B cell (primary cell): ENCODE results near the gene VSTM2L. TPM values are rescaled to one million over a fixed set of nuclear protein-coding genes. Genes with fewer than 3 reads are reported as not detected.

Experiments
- ATAC-seq: fragments of 200-7000 bp; cut with Tn5 transposase; one replicate; pipeline ENCODE4 v1.10.0; 2021; ENCODE audit warnings: low read depth, mild to moderate bottlenecking, moderate number of reproducible peaks, moderate library complexity
- CTCF ChIA-PET: fragments of 350-600 bp; sonication (Branson Sonifier 250); formaldehyde crosslinking; loops from one replicate; lab custom pipeline; 2021; ENCODE audit warnings: antibody characterized with exemption, inconsistent platforms; lab: Charles Lee
- POLR2A ChIA-PET: fragments of 350-600 bp; sonication (Branson Sonifier 250); formaldehyde crosslinking; loops from one replicate; lab custom pipeline; 2021; ENCODE audit warnings: antibody characterized with exemption; lab: Charles Lee
- DNase-seq: peaks from one replicate; pipeline ENCODE4 v3.0.0; 2013
- H2AFZ ChIP-seq: 2 replicates; pipeline ENCODE4 v1.6.1; 2012; ENCODE audit warnings: mild to moderate bottlenecking, low read depth, low read length; ENCODE audit not compliant: insufficient read depth, poor library complexity, severe bottlenecking
- H3K27ac ChIP-seq, 2 donors: 1 replicate in 1 of 2; 2 replicates in 1 of 2; pipeline ENCODE4 v1.5.1; 2012 to 2013; ENCODE audit warnings: low read length in 2 of 2, mild to moderate bottlenecking in 2 of 2, moderate library complexity in 1 of 2
- H3K27me3 ChIP-seq, 4 experiments: fragments of 200-600 bp in 1 of 4; sonication (generic) in 1 of 4; replicated peaks in 1 of 4; 1 replicate in 2 of 4; 2 replicates in 2 of 4; pipeline versions ENCODE4 v1.6.1 to v1.7.0; 2013 to 2016; ENCODE audit warnings: low read length in 3 of 4, mild to moderate bottlenecking in 2 of 4, mixed read lengths in 1 of 4, moderate library complexity in 1 of 4; ENCODE audit not compliant: insufficient read depth in 4 of 4, control insufficient read depth in 3 of 4; ENCODE audit errors: control extremely low read depth in 1 of 4
- H3K36me3 ChIP-seq, 2 experiments: replicated peaks in 1 of 2; 1 replicate in 1 of 2; 2 replicates in 1 of 2; pipeline versions ENCODE4 v1.6.1 to v1.7.1; 2013; ENCODE audit warnings: low read length in 1 of 2; ENCODE audit not compliant: insufficient read depth in 2 of 2, control insufficient read depth in 1 of 2; ENCODE audit errors: control extremely low read depth in 1 of 2, extremely low read depth in 1 of 2
- H3K4me1 ChIP-seq, 2 donors: fragments of 200-600 bp in 1 of 2; sonication (generic) in 1 of 2; 1 replicate in 1 of 2; 2 replicates in 1 of 2; pipeline versions ENCODE4 v1.5.1 to v1.6.1; 2013 to 2017; ENCODE audit warnings: low read length in 2 of 2; ENCODE audit not compliant: control insufficient read depth in 2 of 2, insufficient read depth in 2 of 2
- H3K4me2 ChIP-seq: replicated peaks from 2 replicates; pipeline ENCODE3; 2012; ENCODE audit warnings: mild to moderate bottlenecking, low read depth, low read length; ENCODE audit not compliant: poor library complexity, severe bottlenecking
- H3K4me3 ChIP-seq, 5 experiments: fragments of 200-600 bp in 1 of 5; sonication (generic) in 1 of 5; 1 replicate in 3 of 5; 2 replicates in 2 of 5; pipeline versions ENCODE4 v1.5.1 to v1.7.0; 2011 to 2016; ENCODE audit warnings: low read length in 4 of 5, mild to moderate bottlenecking in 4 of 5, low read depth in 2 of 5, control low read depth in 1 of 5, moderate library complexity in 1 of 5; ENCODE audit not compliant: insufficient read depth in 1 of 5; ENCODE audit errors: control extremely low read depth in 1 of 5, extremely low read depth in 1 of 5
- H3K79me2 ChIP-seq: fragments of 200-600 bp; sonication (generic); one replicate; pipeline ENCODE4 v1.6.0; 2016; ENCODE audit warnings: low read length; ENCODE audit not compliant: control insufficient read depth, insufficient read depth
- H3K9ac ChIP-seq: fragments of 200-600 bp; sonication (generic); 2 replicates; pipeline ENCODE4 v1.6.1; 2017; ENCODE audit warnings: mild to moderate bottlenecking, low read length, moderate library complexity
- H3K9me3 ChIP-seq, 3 donors: one replicate each; pipeline versions ENCODE4 v1.6.1 to v1.7.1; 2013; ENCODE audit warnings: low read length in 2 of 3; ENCODE audit not compliant: control insufficient read depth in 2 of 3, insufficient read depth in 1 of 3; ENCODE audit errors: control extremely low read depth in 1 of 3
- H4K20me1 ChIP-seq: 2 replicates; pipeline ENCODE4 v1.6.0; 2012; ENCODE audit warnings: mild to moderate bottlenecking, low read length; ENCODE audit not compliant: insufficient read depth, control insufficient read depth, poor library complexity, severe bottlenecking
- H3K27ac Mint-ChIP-seq: one replicate; pipeline ENCODE4 v1.8.0; 2021; ENCODE audit warnings: mixed read lengths
- H3K27me3 Mint-ChIP-seq: one replicate; pipeline ENCODE4 v1.8.0; 2021; ENCODE audit warnings: mixed read lengths
- H3K4me1 Mint-ChIP-seq: one replicate; pipeline ENCODE4 v1.8.0; 2021; ENCODE audit warnings: mixed read lengths
- H3K4me3 Mint-ChIP-seq: one replicate; pipeline ENCODE4 v1.8.0; 2021; ENCODE audit warnings: mixed read lengths
- H3K9me3 Mint-ChIP-seq: one replicate; pipeline ENCODE4 v1.8.0; 2022; ENCODE audit warnings: mixed read lengths; ENCODE audit not compliant: insufficient read depth
- EZH2 ChIP-seq: IDR thresholded peaks from 2 replicates; pipeline ENCODE4 v1.6.1; 2012; ENCODE audit warnings: borderline replicate concordance, low read depth, mild to moderate bottlenecking, moderate library complexity, low read length; ENCODE audit not compliant: insufficient read depth, poor library complexity, severe bottlenecking
- WGBS: methylation state at CpG from one replicate; pipeline ENCODE4 v1.1.5; 2013; ENCODE audit warnings: missing lambda C conversion rate; ENCODE audit not compliant: insufficient coverage; 5-methylcytosine and 5-hydroxymethylcytosine counted together
- intact Hi-C: fragments of 100-400 bp; cut with micrococcal nuclease; formaldehyde crosslinking; loops from one replicate; pipeline ENCODE4 v1.10.0; 2022
- polyA plus RNA-seq: library from polyadenylated mRNA; depleted of rRNA; stranded (reverse); fragments of >200 nt; gene quantifications from 2 replicates; pipeline ENCODE4 v1.2.3, GENCODE V29; 2012
- total RNA-seq, 2 donors: library from RNA; stranded (reverse); fragments of 120-200 nt in 1 of 2; gene quantifications; 1 replicate in 1 of 2; 2 replicates in 1 of 2; pipeline versions ENCODE4 v1.2.3 to v1.2.4, GENCODE V29; 2013 to 2022
- TF ChIP-seq, protein P1 (sequence below): fragments of 200-600 bp; IDR thresholded peaks from one replicate; pipeline ENCODE4 v1.8.0; 2022; ENCODE audit warnings: antibody characterized with exemption, mild to moderate bottlenecking

The VSTM2L gene
- total and polyA plus RNA-seq, 2 donors (not counting 1 experiment from before 2014, with no cell fraction given), result 0.25 TPM; not detected in 1

DNA sequence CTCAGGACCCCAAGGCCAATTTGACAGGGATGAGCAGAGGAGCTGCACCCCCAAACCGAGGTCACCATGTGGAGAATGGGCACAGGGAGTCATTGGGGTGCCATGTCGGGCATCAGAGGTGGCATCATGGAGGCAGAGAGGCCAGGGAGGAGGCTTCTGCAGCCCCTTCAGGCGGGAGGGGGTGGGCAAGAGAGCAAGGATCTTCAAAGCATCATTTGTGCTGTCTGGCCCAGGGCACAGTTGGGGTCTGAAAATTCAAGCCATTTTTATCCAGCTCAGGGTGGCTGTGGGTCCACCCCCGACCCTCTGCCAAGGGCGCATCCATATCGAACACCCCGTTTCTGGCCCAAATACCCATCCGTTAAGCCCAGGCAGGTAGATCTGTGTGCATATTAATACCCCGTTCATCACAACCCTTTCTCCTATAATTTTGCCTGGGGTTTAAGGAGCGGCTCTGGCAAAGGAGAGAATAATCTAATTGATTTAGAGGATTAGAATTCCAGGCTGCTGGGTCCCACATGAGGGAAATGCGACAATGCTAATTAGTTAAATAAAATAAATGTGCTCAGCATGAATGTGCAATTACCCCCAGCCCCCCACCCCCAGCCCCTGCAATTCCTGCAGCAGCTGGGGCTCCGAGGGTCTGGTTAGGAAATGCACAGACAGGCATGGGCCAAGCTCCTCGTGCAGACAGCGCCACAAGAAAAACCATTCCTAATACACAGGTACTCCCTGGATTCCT, 31.9 kb downstream of the VSTM2L start:
- H3K27ac ChIP-seq, result no peak overlapping the region
- H3K9me3 ChIP-seq, result no peaks in the 10 kb centered on the region
- ChIA-PET CTCF (no interaction called here), POLR2A (no interaction called here)
- peaks cover 0 to 5% (median 1%) of the 10 kb centered on the region in 4 experiments for H3K27me3 ChIP-seq
- DNase-seq, result no peak
- H3K36me3 ChIP-seq, result no peaks in the 10 kb centered on the region
- no peaks in the 10 kb centered on the region for H3K4me1 ChIP-seq
- H3K4me3 Mint-ChIP-seq, result no peak overlapping the region
- H2AFZ ChIP-seq, result no peak overlapping the region
- H3K27me3 Mint-ChIP-seq, result peaks cover 17% of the 10 kb centered on the region
- no peak overlapping the region for H3K27ac Mint-ChIP-seq
- no peak overlapping the region for H3K4me2 ChIP-seq
- no peak overlapping the region for H3K4me3 ChIP-seq
- ATAC-seq, result no peak
- H3K4me1 Mint-ChIP-seq, result no peaks in the 10 kb centered on the region
- H3K79me2 ChIP-seq, result no peaks in the 10 kb centered on the region
- H3K9me3 Mint-ChIP-seq, result no peaks in the 10 kb centered on the region
- WGBS, result 88% methylated on average over 10 of the region's 14 CpGs
- intact Hi-C loops, result no loop called here
- no peak overlapping the region for H3K9ac ChIP-seq
- H4K20me1 ChIP-seq, result no peaks in the 10 kb centered on the region
- TF ChIP-seq, protein P1, sequence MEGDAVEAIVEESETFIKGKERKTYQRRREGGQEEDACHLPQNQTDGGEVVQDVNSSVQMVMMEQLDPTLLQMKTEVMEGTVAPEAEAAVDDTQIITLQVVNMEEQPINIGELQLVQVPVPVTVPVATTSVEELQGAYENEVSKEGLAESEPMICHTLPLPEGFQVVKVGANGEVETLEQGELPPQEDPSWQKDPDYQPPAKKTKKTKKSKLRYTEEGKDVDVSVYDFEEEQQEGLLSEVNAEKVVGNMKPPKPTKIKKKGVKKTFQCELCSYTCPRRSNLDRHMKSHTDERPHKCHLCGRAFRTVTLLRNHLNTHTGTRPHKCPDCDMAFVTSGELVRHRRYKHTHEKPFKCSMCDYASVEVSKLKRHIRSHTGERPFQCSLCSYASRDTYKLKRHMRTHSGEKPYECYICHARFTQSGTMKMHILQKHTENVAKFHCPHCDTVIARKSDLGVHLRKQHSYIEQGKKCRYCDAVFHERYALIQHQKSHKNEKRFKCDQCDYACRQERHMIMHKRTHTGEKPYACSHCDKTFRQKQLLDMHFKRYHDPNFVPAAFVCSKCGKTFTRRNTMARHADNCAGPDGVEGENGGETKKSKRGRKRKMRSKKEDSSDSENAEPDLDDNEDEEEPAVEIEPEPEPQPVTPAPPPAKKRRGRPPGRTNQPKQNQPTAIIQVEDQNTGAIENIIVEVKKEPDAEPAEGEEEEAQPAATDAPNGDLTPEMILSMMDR, result no peak
- no peak for TF ChIP-seq EZH2

DNA sequence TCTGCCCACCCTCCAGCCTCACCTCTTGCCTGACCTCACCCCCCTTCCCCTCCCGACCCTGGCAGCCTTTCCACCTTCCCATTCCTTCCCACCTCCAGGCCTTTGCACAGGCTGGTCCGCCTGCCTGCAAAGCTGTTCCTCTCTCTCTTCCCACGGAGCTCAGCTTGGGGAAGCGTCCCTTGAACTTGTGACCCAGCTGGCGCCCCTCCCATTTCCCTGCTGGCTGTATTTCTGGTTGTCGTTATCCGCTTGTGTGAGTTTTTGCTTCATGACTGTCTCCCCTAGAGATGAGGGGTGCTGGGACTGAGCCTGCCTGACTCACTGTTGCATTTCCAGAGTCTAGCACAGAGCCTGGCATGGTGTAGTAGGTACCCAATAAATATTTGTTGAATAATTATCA, 32.5 kb downstream of the VSTM2L start:
- Mint-ChIP-seq H3K9me3 (no peaks in the 10 kb centered on the region), H3K4me1 (no peaks in the 10 kb centered on the region), H3K27me3 (peaks cover 14% of the 10 kb centered on the region), H3K4me3 (no peak overlapping the region), H3K27ac (no peak overlapping the region)
- no peak for DNase-seq
- WGBS, result 61% methylated on average over 3 of the region's 7 CpGs
- Histone ChIP-seq H4K20me1 (no peaks in the 10 kb centered on the region), H3K9ac (no peak overlapping the region), H3K27ac (no peak overlapping the region), H3K4me1 (no peaks in the 10 kb centered on the region), H3K4me2 (no peak overlapping the region), H3K27me3 (peaks cover 0 to 2% (median 0%) of the 10 kb centered on the region in 4 experiments), H3K4me3 (no peak overlapping the region), H3K36me3 (no peaks in the 10 kb centered on the region), H3K79me2 (no peaks in the 10 kb centered on the region), H2AFZ (no peak overlapping the region), H3K9me3 (no peaks in the 10 kb centered on the region)
- no peak for ATAC-seq
- ChIA-PET CTCF (no interaction called here), POLR2A (no interaction called here)
- intact Hi-C loops, result no loop called here
- TF ChIP-seq, protein P1, result no peak
- no peak for TF ChIP-seq EZH2
